Measurements from ENCODE around the gene F2R. TPM values are rescaled to one million over a fixed set of nuclear protein-coding genes. Genes with fewer than 3 reads are reported as not detected.

F2R gene
- total and polyA plus RNA-seq, 2 of the 8 experiments (the other 6 are each of a cell fraction or from before 2014, with no cell fraction given) = 23.8 to 29.1 TPM

DNA sequence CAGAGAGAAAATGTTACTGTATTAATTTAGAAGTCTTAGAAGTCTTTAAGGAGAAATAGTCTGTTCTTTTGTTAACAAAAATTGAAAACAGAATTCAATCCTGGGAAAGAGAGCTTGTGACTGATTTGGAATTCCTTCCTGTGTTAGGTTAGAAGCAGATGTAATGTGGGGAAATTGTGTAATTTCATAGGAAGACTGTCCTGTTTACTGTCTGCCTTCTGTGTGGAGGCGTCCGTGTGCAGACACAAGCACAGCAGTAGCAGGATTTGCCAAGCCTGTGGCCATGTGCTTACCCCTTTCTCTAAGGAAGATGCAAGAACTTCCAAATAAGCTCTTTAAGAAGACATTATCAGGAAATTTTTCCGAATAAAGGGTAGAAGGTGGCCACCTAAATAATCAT is 36.7 kb upstream of the F2R start:
- no peak overlapping the region for H3K27ac ChIP-seq (ENCODE audit: low read depth, low read length)
- no peak overlapping the region for H2AK5ac ChIP-seq (ENCODE audit: low read depth, low read length)
- H4K8ac ChIP-seq (ENCODE audit: extremely low read depth, insufficient read depth, low read length) = no peak overlapping the region; the same call in 1 of the 2 replicates
- no peak overlapping the region for H4K91ac ChIP-seq (replicated peaks; ENCODE audit: insufficient read length, low read length)
- no peak overlapping the region for H3K9ac ChIP-seq (replicated peaks in 1 of 4; ENCODE audit: extremely low read depth in 1 of 4, low read depth in 3 of 4, low read length in 3 of 4)
- CTCF ChIA-PET (ENCODE audit: partially characterized antibody) = interaction anchor here (1.2 kb wide), 1 partner anchor 11 kb away, joined by 3 read pairs; no protein-coding TSS in a partner anchor
- no peak overlapping the region for H2BK15ac ChIP-seq (ENCODE audit: low read length)
- H2BK120ac ChIP-seq (replicated peaks; ENCODE audit: low read depth, low read length) = no peak overlapping the region
- H4K20me1 ChIP-seq (replicated peaks in 1 of 2; ENCODE audit: control insufficient read depth in 1 of 2, insufficient read depth in 2 of 2, low read length in 2 of 2) = no peaks in the 10 kb centered on the region
- no peak overlapping the region for H3K23ac ChIP-seq (ENCODE audit: insufficient read length)
- no peak for DNase-seq (ENCODE audit: low read depth in 1 of 2, low spot score in 2 of 2)
- H3K4me1 ChIP-seq (replicated peaks in 1 of 4; ENCODE audit: control insufficient read depth in 3 of 4, insufficient read depth in 4 of 4, low read length in 3 of 4) = no peaks in the 10 kb centered on the region
- peaks cover 0 to 5% (median under 1%) of the 10 kb centered on the region in 4 experiments; a peak in 3 of 8 replicates for H3K36me3 ChIP-seq (ENCODE audit: control insufficient read depth in 2 of 4, insufficient read depth in 4 of 4, low read length in 3 of 4)
- H3K23me2 ChIP-seq (ENCODE audit: low read depth, low read length) = no peaks in the 10 kb centered on the region
- peaks cover 0 to 1% (median 0%) of the 10 kb centered on the region in 4 experiments; a peak in 1 of 7 replicates for H3K27me3 ChIP-seq (replicated peaks in 1 of 4; ENCODE audit: control insufficient read depth in 3 of 4, extremely low read depth in 1 of 4, insufficient read depth in 3 of 4, low read length in 3 of 4)
- no peak overlapping the region for H3K4ac ChIP-seq (replicated peaks; ENCODE audit: insufficient read length, low read depth, low read length)
- WGBS, 2 experiments (ENCODE audit: extremely low coverage in 1 of 2, insufficient coverage in 1 of 2, insufficient read length in 1 of 2, insufficient replicate concordance in 2 of 2, low coverage in 1 of 2, low lambda C conversion rate in 2 of 2, missing lambda C conversion rate in 1 of 2) = 89% methylated on average over 3 of the region's 3 CpGs; no CpG with 5 or more reads in 1 of the 2 experiments
- no peak overlapping the region for H3K4me2 ChIP-seq (ENCODE audit: insufficient read depth in 1 of 2, low read depth in 2 of 2, low read length in 2 of 2)
- H3K4me3 ChIP-seq (ENCODE audit: extremely low read depth in 1 of 4, insufficient read depth in 2 of 4, low read depth in 3 of 4, low read length in 4 of 4) = no peak overlapping the region
- H2AFZ ChIP-seq (ENCODE audit: low read length) = no peak overlapping the region
- H3K79me2 ChIP-seq (ENCODE audit: control insufficient read depth in 1 of 2, insufficient read depth in 2 of 2, low read length in 2 of 2) = no peaks in the 10 kb centered on the region
- no peaks in the 10 kb centered on the region for H3K9me3 ChIP-seq (ENCODE audit: insufficient read depth in 2 of 2, low read depth in 1 of 2, low read length in 1 of 2)
- no peak overlapping the region for H3K18ac ChIP-seq (ENCODE audit: extremely low read depth, low read length)
- no peak overlapping the region for H2BK20ac ChIP-seq (ENCODE audit: low read length)
- H4K5ac ChIP-seq (ENCODE audit: insufficient read length, low read depth, low read length) = no peak overlapping the region
- H3K14ac ChIP-seq (ENCODE audit: insufficient read length) = no peak overlapping the region
- no peak overlapping the region for H2BK5ac ChIP-seq (ENCODE audit: low read depth, low read length)
- POLR2A ChIA-PET (ENCODE audit: partially characterized antibody) = no interaction called here
- no peaks in the 10 kb centered on the region for H3K79me1 ChIP-seq (ENCODE audit: low read depth, low read length)
- FAIRE-seq = no peak
- no peak overlapping the region for H3K56ac ChIP-seq (replicated peaks; ENCODE audit: insufficient read length, low read depth, low read length)
- no peak overlapping the region for H2BK12ac ChIP-seq (ENCODE audit: low read depth, low read length)
- TF ChIP-seq, protein P1, sequence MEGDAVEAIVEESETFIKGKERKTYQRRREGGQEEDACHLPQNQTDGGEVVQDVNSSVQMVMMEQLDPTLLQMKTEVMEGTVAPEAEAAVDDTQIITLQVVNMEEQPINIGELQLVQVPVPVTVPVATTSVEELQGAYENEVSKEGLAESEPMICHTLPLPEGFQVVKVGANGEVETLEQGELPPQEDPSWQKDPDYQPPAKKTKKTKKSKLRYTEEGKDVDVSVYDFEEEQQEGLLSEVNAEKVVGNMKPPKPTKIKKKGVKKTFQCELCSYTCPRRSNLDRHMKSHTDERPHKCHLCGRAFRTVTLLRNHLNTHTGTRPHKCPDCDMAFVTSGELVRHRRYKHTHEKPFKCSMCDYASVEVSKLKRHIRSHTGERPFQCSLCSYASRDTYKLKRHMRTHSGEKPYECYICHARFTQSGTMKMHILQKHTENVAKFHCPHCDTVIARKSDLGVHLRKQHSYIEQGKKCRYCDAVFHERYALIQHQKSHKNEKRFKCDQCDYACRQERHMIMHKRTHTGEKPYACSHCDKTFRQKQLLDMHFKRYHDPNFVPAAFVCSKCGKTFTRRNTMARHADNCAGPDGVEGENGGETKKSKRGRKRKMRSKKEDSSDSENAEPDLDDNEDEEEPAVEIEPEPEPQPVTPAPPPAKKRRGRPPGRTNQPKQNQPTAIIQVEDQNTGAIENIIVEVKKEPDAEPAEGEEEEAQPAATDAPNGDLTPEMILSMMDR (IDR thresholded peaks at IDR 0.05; ENCODE audit: control extremely low read depth in 1 of 3, insufficient read depth in 1 of 3, low read depth in 1 of 3, low read length in 3 of 3) = no peak
- no peak for TF ChIP-seq MAFK (IDR thresholded peaks at IDR 0.05; ENCODE audit: low read depth, low read length)

Data from H1 (cell line).